ENCODE measurements around the gene ARHGAP44. TPM values are rescaled to one million over a fixed set of nuclear protein-coding genes. Genes with fewer than 3 reads are reported as not detected.

Gene ARHGAP44
- total RNA-seq, 1 experiment from 2014 or later: 9.9 TPM

- Mint-ChIP-seq H3K4me3 (no peak overlapping the region), H3K9me3 (no peaks in the 10 kb centered on the region), H3K27me3 (ENCODE audit: low read depth) (no peaks in the 10 kb centered on the region), H3K36me3 (ENCODE audit: insufficient read depth in 1 of 3, low read depth in 3 of 3) (peaks cover 24 to 64% (median 59%) of the 10 kb centered on the region in 3 experiments), H3K27ac (no peak overlapping the region), H3K4me1 (no peaks in the 10 kb centered on the region)
- Histone ChIP-seq H3K4ac (ENCODE audit: low read depth, low read length) (no peak overlapping the region), H4K8ac (replicated peaks; ENCODE audit: insufficient read length, low read depth, low read length) (no peak overlapping the region), H3K14ac (ENCODE audit: insufficient read depth, low read length) (no peak overlapping the region), H3K79me1 (ENCODE audit: insufficient read depth, low read depth, low read length, poor library complexity, severe bottlenecking) (no peaks in the 10 kb centered on the region), H3K56ac (ENCODE audit: insufficient read length, low read depth, low read length) (no peak overlapping the region), H2BK20ac (ENCODE audit: low read depth, low read length, poor library complexity, severe bottlenecking) (no peak overlapping the region), H3K79me2 (ENCODE audit: insufficient read depth, low read length) (no peaks in the 10 kb centered on the region), H3K4me2 (ENCODE audit: insufficient read depth, insufficient read length, low read length) (no peak overlapping the region), H3K27me3 (ENCODE audit: insufficient read depth, low read length) (no peaks in the 10 kb centered on the region), H3K27ac (ENCODE audit: insufficient read length, low read depth, low read length) (no peak overlapping the region), H3K9ac (ENCODE audit: extremely low read depth, insufficient read length, low read length) (no peak overlapping the region), H3K23ac (ENCODE audit: insufficient read length, low read depth, low read length) (no peak overlapping the region), H2AFZ (ENCODE audit: low read length) (no peak overlapping the region), H3K9me3 (ENCODE audit: control insufficient read depth, low read depth, low read length) (no peaks in the 10 kb centered on the region), H2BK15ac (ENCODE audit: low read depth, low read length) (no peak overlapping the region), H3K23me2 (ENCODE audit: insufficient read length, low read depth, low read length, poor library complexity, severe bottlenecking) (no peaks in the 10 kb centered on the region), H4K5ac (ENCODE audit: insufficient read length, low read depth, low read length) (no peak overlapping the region), H4K91ac (ENCODE audit: insufficient read length, low read depth, low read length) (no peak overlapping the region), H3K18ac (ENCODE audit: insufficient read length, low read depth, low read length) (no peak overlapping the region), H2AK5ac (ENCODE audit: insufficient read length, low read length) (no peak overlapping the region), H2BK5ac (ENCODE audit: insufficient read length, low read length) (no peak overlapping the region), H3T11ph (ENCODE audit: low read length) (no peak overlapping the region), H2BK12ac (ENCODE audit: insufficient read length, low read depth, low read length) (no peak overlapping the region), H4K20me1 (ENCODE audit: control insufficient read depth, insufficient read depth, insufficient read length) (no peaks in the 10 kb centered on the region), H2BK120ac (ENCODE audit: low read depth, low read length, poor library complexity, severe bottlenecking) (no peak overlapping the region), H3K4me1 (ENCODE audit: insufficient read depth, low read length) (no peaks in the 10 kb centered on the region)
- TF ChIP-seq CTCF (conservative IDR thresholded peaks at IDR 0.05): no peak
- WGBS (ENCODE audit: extremely low coverage, insufficient read length, low lambda C conversion rate): no CpG with 5 or more reads among the region's 6 CpGs
- DNase-seq: no peak
Observed at GRCh38 chr17:13005530-13005929, 216.2 kb downstream of the ARHGAP44 start.
